BLaER1 treated with 17β-estradiol and CSF1 and Interleukin-3, amounts not matched to agents 10 nM and 100 nM (cell line): Measurements from ENCODE around the gene KCNG4.

Experiments
- H3K27ac ChIP-seq, 11 experiments: shearing (Covaris generic); formaldehyde crosslinking; 2 replicates each; pipeline ENCODE4 v1.8.1; 2022
- H3K27me3 ChIP-seq, 11 experiments: shearing (Covaris generic); formaldehyde crosslinking; 2 replicates each; pipeline ENCODE4 v1.8.1; 2022
- H3K36me3 ChIP-seq, 11 experiments: shearing (Covaris generic); formaldehyde crosslinking; 2 replicates each; pipeline ENCODE4 v1.8.1; 2022
- H3K4me1 ChIP-seq, 10 experiments: shearing (Covaris generic); formaldehyde crosslinking; 2 replicates each; pipeline ENCODE4 v1.8.1; 2022
- H3K4me2 ChIP-seq, 11 experiments: shearing (Covaris generic); formaldehyde crosslinking; 2 replicates each; pipeline ENCODE4 v1.8.1; 2022
- H3K4me3 ChIP-seq, 10 experiments: shearing (Covaris generic); formaldehyde crosslinking; 2 replicates each; pipeline ENCODE4 v1.8.1; 2022
- H3K9ac ChIP-seq, 11 experiments: shearing (Covaris generic); formaldehyde crosslinking; 2 replicates each; pipeline ENCODE4 v1.8.1; 2022
- H3K9me3 ChIP-seq, 11 experiments: shearing (Covaris generic); formaldehyde crosslinking; replicated peaks in 1 of 11; 2 replicates each; pipeline ENCODE4 v1.8.1; 2022
- H4K20me1 ChIP-seq, 11 experiments: shearing (Covaris generic); formaldehyde crosslinking; 2 replicates each; pipeline ENCODE4 v1.8.1; 2022
- Cebpa-rat ChIP-seq, 11 experiments: shearing (Covaris generic); IDR thresholded peaks; 2 replicates each; pipeline ENCODE4 v1.8.1; 2022

The KCNG4 gene, protein sequence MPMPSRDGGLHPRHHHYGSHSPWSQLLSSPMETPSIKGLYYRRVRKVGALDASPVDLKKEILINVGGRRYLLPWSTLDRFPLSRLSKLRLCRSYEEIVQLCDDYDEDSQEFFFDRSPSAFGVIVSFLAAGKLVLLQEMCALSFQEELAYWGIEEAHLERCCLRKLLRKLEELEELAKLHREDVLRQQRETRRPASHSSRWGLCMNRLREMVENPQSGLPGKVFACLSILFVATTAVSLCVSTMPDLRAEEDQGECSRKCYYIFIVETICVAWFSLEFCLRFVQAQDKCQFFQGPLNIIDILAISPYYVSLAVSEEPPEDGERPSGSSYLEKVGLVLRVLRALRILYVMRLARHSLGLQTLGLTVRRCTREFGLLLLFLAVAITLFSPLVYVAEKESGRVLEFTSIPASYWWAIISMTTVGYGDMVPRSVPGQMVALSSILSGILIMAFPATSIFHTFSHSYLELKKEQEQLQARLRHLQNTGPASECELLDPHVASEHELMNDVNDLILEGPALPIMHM

GRCh38 chr16:84239909-84240308 is at the start of gene KCNG4:
TSS of gene KCNG4 (minus strand) at chr16:84240012. CDS start at chr16:84237485, 2,527 bp downstream.
- Histone ChIP-seq H3K27ac (no peak within 1 kb of the TSS), H4K20me1 (no peaks in the 10 kb centered on the region), H3K4me2 (peak within 1 kb of the TSS; percentile 69 to 93 (median 79)), H3K36me3 (no peaks in the 10 kb centered on the region), H3K4me1 (peaks cover 22 to 29% (median 28%) of the 10 kb centered on the region in 10 experiments), H3K27me3 (no peaks in the 10 kb centered on the region), H3K4me3 (no peak within 1 kb of the TSS), H3K9me3 (peaks cover 0 to 8% (median 0%) of the 10 kb centered on the region in 11 experiments; a peak in 2 of 22 replicates), H3K9ac (peak within 1 kb of the TSS in 4 of 11 experiments; percentile 16 to 32 (median 26); a peak in 7 of 22 replicates)
- no peak for TF ChIP-seq Cebpa-rat (IDR thresholded peaks at IDR 0.05)

DNA sequence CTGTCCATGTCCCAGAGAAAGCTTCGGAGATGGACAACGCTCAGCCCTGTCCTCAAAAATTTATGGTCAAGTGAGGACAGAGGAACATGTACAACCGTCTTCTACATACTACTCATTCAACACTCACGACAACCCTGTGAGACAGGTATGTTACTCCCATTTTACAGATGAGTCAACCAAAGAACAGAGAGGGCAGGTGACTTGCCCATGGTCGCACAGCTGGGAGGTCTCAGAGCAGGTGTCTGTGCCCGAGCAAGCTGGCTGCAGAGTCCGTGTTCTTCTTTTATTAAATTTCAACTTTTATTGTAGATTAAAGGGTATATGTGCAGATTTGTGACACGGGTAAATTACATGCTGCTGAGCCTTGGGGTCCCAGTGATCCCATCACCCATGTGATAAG is 49.1 kb upstream of the KCNG4 start:
- no peak overlapping the region for H3K4me2 ChIP-seq
- H3K4me1 ChIP-seq = peaks cover 26 to 59% (median 53%) of the 10 kb centered on the region in 10 experiments
- H3K27me3 ChIP-seq = peaks cover 0 to 7% (median 0%) of the 10 kb centered on the region in 11 experiments; a peak in 3 of 22 replicates
- H3K36me3 ChIP-seq = no peaks in the 10 kb centered on the region
- H3K27ac ChIP-seq = no peak overlapping the region
- no peak overlapping the region for H3K4me3 ChIP-seq
- H4K20me1 ChIP-seq = no peaks in the 10 kb centered on the region
- no peaks in the 10 kb centered on the region for H3K9me3 ChIP-seq
- no peak overlapping the region for H3K9ac ChIP-seq
- TF ChIP-seq Cebpa-rat (IDR thresholded peaks at IDR 0.05) = no peak

DNA sequence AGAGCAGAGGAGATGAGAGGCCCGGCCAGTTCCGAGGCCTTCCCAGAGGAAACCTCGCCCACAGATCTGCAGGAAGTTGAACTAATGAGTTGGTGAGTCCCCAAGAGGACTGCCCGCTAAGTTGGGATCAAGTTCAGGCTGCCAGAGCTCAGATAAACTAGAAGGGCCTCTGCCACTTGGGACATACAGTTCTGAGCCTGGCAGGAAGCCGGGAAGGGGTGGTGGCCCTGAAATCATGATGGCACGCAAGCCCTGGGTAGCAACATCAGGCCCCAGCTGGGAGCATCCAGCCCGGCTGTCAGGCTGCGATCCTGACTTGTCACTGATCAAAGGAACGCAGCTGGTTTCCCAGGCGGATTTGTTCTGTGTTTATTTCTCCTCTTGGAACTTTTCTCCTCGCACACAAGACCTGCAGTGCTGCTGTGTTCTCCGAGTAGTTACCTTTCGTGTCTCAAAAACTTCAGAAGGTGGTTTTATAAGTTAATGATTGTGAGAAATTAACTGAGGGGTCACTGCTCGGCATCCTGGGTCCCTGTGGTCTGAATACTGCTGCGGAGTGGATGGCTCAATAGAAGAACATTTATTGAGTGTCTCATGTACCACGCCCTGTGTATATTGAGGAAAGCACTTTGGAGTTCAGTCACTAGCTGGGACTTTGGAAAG is 46.9 kb upstream of the KCNG4 start:
- no peaks in the 10 kb centered on the region for H3K27me3 ChIP-seq

DNA sequence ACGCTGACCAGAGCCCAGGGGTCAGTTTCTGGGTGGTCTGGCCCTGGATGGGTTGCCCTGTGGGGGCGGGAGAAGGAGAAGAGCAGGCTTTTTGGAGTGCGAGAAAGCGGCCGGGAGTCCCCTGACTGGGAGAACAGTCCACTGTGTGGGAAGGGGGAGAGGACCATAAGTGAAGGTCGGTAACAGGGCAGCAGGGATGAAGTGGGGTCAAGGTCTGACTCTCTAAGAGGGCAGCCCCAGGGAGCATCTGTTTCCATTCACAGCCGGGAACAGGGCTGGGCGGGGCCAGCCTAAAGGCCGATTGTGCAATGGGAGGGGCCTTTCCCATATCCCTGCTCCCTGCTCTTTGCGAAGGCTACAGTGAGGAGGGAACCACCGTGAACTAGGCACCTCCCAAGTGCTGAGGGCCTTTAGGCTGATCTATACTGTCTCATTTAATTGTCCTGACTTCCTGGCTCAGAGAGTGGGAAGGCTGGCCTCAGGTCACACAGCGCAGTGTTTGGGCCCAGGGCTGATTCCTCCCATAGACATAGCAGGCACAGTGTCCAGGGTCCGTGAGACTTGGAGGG is 44.4 kb upstream of the KCNG4 start:
- H3K36me3 ChIP-seq = no peaks in the 10 kb centered on the region
- no peak overlapping the region for H3K9ac ChIP-seq
- no peaks in the 10 kb centered on the region for H3K9me3 ChIP-seq
- no peaks in the 10 kb centered on the region for H4K20me1 ChIP-seq
- no peak overlapping the region for H3K4me3 ChIP-seq
- peaks cover 15 to 51% (median 43%) of the 10 kb centered on the region in 10 experiments for H3K4me1 ChIP-seq
- TF ChIP-seq Cebpa-rat (IDR thresholded peaks at IDR 0.05) = no peak
- no peak overlapping the region; a peak in 1 of 22 replicates for H3K27ac ChIP-seq
- H3K27me3 ChIP-seq = no peaks in the 10 kb centered on the region
- peak overlapping the region in 4 of 11 experiments; percentile 11 to 35 (median 28); a peak in 5 of 22 replicates for H3K4me2 ChIP-seq

More for the DNA sequence above, 46.9 kb upstream of the KCNG4 start:
- peak overlapping the region in 7 of 11 experiments; percentile 1 to 36 (median 16); a peak in 8 of 22 replicates for H3K9ac ChIP-seq
- peak overlapping the region in 5 of 11 experiments; percentile 23 to 55 (median 30); a peak in 7 of 22 replicates for H3K27ac ChIP-seq
- no peak overlapping the region for H3K4me3 ChIP-seq
- no peaks in the 10 kb centered on the region for H3K36me3 ChIP-seq
- peaks cover 15 to 53% (median 45%) of the 10 kb centered on the region in 10 experiments for H3K4me1 ChIP-seq
- no peaks in the 10 kb centered on the region for H3K9me3 ChIP-seq
- no peaks in the 10 kb centered on the region for H4K20me1 ChIP-seq
- peak overlapping the region; percentile 56 to 87 (median 77) for H3K4me2 ChIP-seq
- TF ChIP-seq Cebpa-rat (IDR thresholded peaks at IDR 0.05) = no peak

DNA sequence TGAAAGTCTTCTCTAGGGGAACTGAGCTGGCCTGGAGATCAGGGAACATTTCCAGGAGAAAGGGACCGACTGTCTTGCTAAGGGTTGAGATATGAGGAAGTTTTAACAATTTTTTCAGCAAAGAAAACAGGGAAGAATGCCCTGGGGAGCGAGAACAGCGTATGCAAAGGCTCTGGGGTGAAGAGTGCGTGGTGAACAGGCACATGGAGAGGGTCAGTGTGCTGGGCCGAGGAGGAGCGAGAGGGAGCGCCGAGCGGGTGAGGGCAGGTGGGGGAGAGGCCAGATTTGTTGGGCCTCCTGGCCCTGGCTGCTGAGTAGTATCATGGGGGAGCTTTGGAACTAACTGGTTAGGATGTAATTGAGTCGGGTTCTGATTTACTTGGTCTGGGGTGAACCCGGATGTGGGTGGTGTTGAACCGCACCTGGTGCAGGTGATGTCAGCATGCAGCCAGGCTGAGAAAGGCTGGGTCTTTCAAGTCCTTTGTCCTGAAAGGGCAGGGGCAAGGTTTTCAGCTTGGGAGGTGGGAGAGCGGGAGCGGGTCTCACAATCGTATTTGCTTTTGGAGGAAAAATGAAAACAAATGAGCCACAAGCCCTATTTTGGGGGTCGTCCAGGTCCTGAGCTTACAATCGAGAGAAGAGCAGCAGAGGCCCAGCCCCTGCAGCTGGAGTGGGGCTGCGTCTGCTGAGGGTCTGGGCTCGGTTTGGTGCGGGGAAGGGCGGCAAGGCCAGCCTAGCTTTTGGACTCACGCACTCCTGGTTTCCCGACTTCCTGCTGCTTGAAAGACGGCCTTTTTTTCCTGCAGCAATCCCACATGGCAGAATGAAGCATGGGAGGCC is 43.7 kb upstream of the KCNG4 start:
- H4K20me1 ChIP-seq = no peaks in the 10 kb centered on the region
- H3K36me3 ChIP-seq = no peaks in the 10 kb centered on the region
- peak overlapping the region in 3 of 11 experiments; percentile 11 to 35 (median 29); a peak in 4 of 22 replicates for H3K4me2 ChIP-seq
- no peak overlapping the region for H3K4me3 ChIP-seq
- H3K9me3 ChIP-seq = no peaks in the 10 kb centered on the region
- H3K27me3 ChIP-seq = no peaks in the 10 kb centered on the region
- H3K27ac ChIP-seq = no peak overlapping the region; a peak in 1 of 22 replicates
- H3K4me1 ChIP-seq = peaks cover 15 to 51% (median 43%) of the 10 kb centered on the region in 10 experiments
- H3K9ac ChIP-seq = no peak overlapping the region
- TF ChIP-seq Cebpa-rat (IDR thresholded peaks at IDR 0.05) = no peak

DNA sequence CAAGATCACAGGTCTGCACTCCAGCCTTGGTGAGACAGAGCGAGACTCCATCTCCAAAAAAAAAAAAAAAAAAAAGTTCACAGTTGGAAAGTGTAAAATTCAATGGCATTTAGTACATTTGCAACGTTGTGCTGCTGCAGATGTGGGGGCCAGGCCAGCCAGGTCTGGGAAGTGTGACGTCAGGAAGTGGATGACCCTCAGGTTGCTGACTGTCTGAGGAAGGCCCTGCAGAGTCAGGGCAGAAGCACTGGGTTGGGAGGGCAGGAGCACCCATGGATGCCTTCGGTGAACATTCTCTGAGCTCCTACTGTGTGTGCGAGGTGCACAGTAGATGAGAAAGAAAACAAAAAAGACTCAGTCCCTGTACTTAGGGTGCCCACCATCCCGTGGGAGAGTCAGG is 42.7 kb upstream of the KCNG4 start:
- TF ChIP-seq Cebpa-rat (IDR thresholded peaks at IDR 0.05) = no peak
- Histone ChIP-seq H4K20me1 (no peaks in the 10 kb centered on the region), H3K27me3 (no peaks in the 10 kb centered on the region)

GRCh38 chr16:84281074-84281473 is 41.3 kb upstream of the KCNG4 start:
- Histone ChIP-seq H3K27me3 (no peaks in the 10 kb centered on the region), H3K4me3 (no peak overlapping the region)
- TF ChIP-seq Cebpa-rat (IDR thresholded peaks at IDR 0.05) = no peak

More for the DNA sequence above, 42.7 kb upstream of the KCNG4 start:
- Histone ChIP-seq H3K4me2 (no peak overlapping the region), H3K9ac (no peak overlapping the region), H3K9me3 (no peaks in the 10 kb centered on the region), H3K4me3 (no peak overlapping the region), H3K27ac (no peak overlapping the region), H3K36me3 (no peaks in the 10 kb centered on the region), H3K4me1 (peaks cover 15 to 45% (median 38%) of the 10 kb centered on the region in 10 experiments)

GRCh38 chr16:84279881-84280280 is 40.1 kb upstream of the KCNG4 start:
- H3K9ac ChIP-seq = no peak overlapping the region
- no peak for TF ChIP-seq Cebpa-rat (IDR thresholded peaks at IDR 0.05)
- no peaks in the 10 kb centered on the region for H4K20me1 ChIP-seq
- no peaks in the 10 kb centered on the region for H3K9me3 ChIP-seq
- H3K4me1 ChIP-seq = peaks cover 0 to 19% (median 13%) of the 10 kb centered on the region in 10 experiments; a peak in 10 of 20 replicates
- no peak overlapping the region for H3K4me2 ChIP-seq
- H3K4me3 ChIP-seq = no peak overlapping the region
- H3K36me3 ChIP-seq = no peaks in the 10 kb centered on the region
- no peaks in the 10 kb centered on the region for H3K27me3 ChIP-seq
- H3K27ac ChIP-seq = no peak overlapping the region

More at GRCh38 chr16:84281074-84281473, 41.3 kb upstream of the KCNG4 start:
- H3K4me2 ChIP-seq = no peak overlapping the region
- no peak overlapping the region for H3K27ac ChIP-seq
- no peaks in the 10 kb centered on the region for H4K20me1 ChIP-seq
- H3K4me1 ChIP-seq = peaks cover 2 to 31% (median 24%) of the 10 kb centered on the region in 10 experiments
- H3K36me3 ChIP-seq = no peaks in the 10 kb centered on the region
- no peaks in the 10 kb centered on the region for H3K9me3 ChIP-seq
- H3K9ac ChIP-seq = no peak overlapping the region
